Cardiac muscle cell (in vitro differentiated cells and primary cell): ENCODE data around the gene CCDC12. TPM values are rescaled to one million over a fixed set of nuclear protein-coding genes. Genes with fewer than 3 reads are reported as not detected.

Experiments used
- DNase-seq, 2 donors: peaks; one replicate each; pipeline versions ENCODE4 v3.0.0 to v3.0.0-alpha.2; 2010 to 2017; ENCODE audit warnings: low read depth in 1 of 2, low spot score in 1 of 2
- H3K27ac ChIP-seq: fragments of 200-600 bp; sonication (generic); 2 replicates; pipeline ENCODE4 v1.5.1; 2016
- H3K27me3 ChIP-seq: fragments of 200-600 bp; sonication (generic); 2 replicates; pipeline ENCODE4 v1.6.0; 2016; ENCODE audit warnings: control low read depth
- H3K36me3 ChIP-seq: fragments of 200-600 bp; sonication (generic); 2 replicates; pipeline ENCODE4 v1.5.1; 2016; ENCODE audit warnings: control low read depth
- H3K4me1 ChIP-seq: fragments of 200-600 bp; sonication (generic); 2 replicates; pipeline ENCODE4 v1.8.1; 2017; ENCODE audit warnings: low read depth, mild to moderate bottlenecking, mixed run types
- H3K4me3 ChIP-seq: fragments of 200-600 bp; sonication (generic); 2 replicates; pipeline ENCODE4 v1.5.1; 2016; ENCODE audit warnings: mild to moderate bottlenecking
- H3K9me3 ChIP-seq: fragments of 200-600 bp; sonication (generic); 2 replicates; pipeline ENCODE4 v1.5.1; 2017; ENCODE audit warnings: low read depth, mild to moderate bottlenecking, control low read depth
- polyA plus RNA-seq: library from polyadenylated mRNA; unstranded; fragments of >200 nt; fragmentation: Nextera tagmentation; extraction: Ambion mirVana; gene quantifications from 2 replicates; pipeline ENCODE4 v1.2.1, GENCODE V29; 2016
- total RNA-seq: library from RNA; depleted of rRNA; stranded (reverse); fragments of >200 nt; gene quantifications from 2 replicates; pipeline ENCODE4 v1.2.3, GENCODE V29; 2016
- TF ChIP-seq, protein P1 (sequence below): IDR thresholded peaks from 2 replicates; pipeline ENCODE4 v1.5.1; 2012; ENCODE audit warnings: low read depth, mild to moderate bottlenecking, low read length

CCDC12 gene
- total and polyA plus RNA-seq, 2 experiments from 2014 or later: 53.8 to 73.1 TPM

DNA sequence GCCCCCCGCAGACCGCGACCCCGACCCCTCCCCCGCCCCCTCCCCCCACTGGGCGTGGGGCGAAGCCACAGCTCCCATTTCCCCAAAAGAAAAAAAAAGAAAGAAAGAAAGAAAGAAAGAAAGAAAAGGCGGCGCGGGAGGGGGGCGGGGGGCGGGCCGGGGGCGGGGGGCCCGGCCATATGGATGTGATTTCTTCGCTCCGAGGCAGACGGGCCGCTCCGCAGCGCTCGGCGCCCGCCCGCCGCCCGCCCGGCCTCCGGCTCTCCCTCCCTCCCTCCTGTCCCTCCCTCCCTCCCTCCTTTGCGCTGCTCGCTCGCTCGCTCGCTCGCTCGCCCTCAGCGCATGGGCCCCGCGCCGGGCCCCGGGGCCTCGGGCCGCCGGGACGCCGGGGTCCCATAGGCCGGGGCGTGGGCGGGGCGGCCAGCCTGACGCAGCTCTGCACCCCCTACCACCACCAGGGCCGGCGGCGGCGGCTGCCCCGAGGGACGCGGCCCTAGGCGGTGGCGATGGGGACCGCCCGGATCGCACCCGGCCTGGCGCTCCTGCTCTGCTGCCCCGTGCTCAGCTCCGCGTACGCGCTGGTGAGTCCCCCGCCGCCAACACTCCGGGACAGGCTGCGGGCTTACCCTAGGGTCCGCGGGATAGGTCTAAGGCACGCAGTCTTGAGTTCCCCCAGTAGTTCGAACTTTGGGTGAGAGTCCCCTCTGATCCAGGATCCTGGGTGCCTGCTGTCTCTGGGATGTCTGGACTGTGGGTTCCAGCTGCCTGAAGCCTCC lies 93.3 kb downstream of the CCDC12 start:
- DNase-seq: peak; percentile 63 to 79
- Histone ChIP-seq H3K27ac (peak overlapping the region; percentile 79), H3K27me3 (no peaks in the 10 kb centered on the region), H3K4me1 (peaks cover 37% of the 10 kb centered on the region), H3K4me3 (peak overlapping the region; percentile 51), H3K9me3 (no peaks in the 10 kb centered on the region), H3K36me3 (no peaks in the 10 kb centered on the region)
- TF ChIP-seq, protein P1, sequence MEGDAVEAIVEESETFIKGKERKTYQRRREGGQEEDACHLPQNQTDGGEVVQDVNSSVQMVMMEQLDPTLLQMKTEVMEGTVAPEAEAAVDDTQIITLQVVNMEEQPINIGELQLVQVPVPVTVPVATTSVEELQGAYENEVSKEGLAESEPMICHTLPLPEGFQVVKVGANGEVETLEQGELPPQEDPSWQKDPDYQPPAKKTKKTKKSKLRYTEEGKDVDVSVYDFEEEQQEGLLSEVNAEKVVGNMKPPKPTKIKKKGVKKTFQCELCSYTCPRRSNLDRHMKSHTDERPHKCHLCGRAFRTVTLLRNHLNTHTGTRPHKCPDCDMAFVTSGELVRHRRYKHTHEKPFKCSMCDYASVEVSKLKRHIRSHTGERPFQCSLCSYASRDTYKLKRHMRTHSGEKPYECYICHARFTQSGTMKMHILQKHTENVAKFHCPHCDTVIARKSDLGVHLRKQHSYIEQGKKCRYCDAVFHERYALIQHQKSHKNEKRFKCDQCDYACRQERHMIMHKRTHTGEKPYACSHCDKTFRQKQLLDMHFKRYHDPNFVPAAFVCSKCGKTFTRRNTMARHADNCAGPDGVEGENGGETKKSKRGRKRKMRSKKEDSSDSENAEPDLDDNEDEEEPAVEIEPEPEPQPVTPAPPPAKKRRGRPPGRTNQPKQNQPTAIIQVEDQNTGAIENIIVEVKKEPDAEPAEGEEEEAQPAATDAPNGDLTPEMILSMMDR: no peak

DNA sequence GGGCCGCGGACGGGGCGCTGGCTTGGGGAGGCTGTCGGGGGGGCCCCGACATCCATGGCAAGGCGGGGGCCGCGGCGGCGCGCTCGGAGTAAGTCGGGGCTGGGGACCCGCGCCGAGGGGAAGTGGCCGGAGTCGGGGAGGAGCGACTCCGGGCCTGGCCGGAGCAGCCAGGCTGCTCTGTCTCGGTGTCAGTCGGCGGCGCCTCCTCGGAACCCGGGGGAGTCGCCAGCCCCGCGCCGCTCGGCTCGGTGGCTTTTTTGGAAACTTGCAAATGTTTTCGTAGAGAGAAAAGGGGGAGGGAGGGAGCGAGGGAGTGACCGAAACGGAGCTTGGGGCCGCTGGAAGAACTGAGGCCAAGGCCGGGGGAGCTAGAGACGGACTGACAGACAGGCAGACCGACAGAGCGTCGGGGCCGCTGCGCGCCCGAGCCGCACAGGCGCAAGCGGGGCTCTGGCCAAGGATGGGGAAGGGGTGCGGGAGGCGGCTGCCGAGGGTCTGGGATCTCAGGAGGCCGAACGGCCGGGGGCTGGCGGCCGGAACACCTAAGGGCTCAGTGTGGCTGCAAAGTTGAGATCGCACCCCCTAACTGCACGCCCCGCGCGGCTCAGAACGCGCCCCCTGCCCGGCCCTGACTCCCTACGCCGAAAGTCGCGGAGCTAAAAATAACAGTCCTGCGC lies 94.0 kb downstream of the CCDC12 start:
- peak overlapping the region; percentile 51 for H3K4me3 ChIP-seq
- H3K9me3 ChIP-seq: no peaks in the 10 kb centered on the region
- H3K36me3 ChIP-seq: no peaks in the 10 kb centered on the region
- DNase-seq: peak; percentile 61 to 70
- H3K27me3 ChIP-seq: no peaks in the 10 kb centered on the region
- peaks cover 40% of the 10 kb centered on the region for H3K4me1 ChIP-seq
- TF ChIP-seq, protein P1: no peak
- H3K27ac ChIP-seq: peak overlapping the region; percentile 79

DNA sequence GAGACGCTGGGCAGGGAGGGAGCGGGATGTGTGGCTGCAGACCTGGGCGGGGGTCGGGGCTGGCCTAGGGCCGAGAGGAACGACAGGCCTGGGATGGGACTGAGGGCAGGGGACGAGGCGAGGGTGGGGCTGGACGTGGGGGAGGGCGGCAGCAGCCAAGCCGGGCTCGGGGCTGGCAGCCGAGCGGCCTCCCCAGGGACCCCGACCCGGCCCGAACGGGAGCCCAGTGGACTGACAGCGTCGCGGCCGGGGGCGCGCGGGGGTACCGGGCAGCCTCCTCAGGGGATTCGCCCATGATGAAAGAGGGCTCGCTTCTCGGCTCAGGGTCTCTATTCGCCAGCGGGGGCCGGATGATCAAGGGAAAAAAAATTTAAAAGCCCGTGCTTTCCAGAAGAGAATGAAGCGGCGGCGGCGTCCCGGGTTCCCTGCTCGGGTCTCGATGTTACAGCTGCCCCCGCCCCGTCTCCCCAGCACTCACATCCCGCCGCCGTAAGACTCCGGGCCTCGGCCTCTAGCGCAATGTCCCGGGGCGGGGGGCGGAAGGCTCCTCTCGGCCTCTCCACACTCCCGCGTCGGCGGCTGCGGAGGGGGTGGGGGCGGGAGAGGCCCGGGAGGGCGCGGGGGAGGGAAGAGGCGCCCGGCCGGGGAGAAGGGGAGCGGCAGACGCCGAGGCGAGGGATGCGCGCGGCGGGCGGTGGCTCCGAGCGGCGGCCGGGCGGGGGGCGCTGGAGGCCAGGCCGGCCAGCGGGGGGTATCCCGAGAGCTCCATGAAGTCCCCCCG lies 94.8 kb downstream of the CCDC12 start:
- H3K9me3 ChIP-seq: no peaks in the 10 kb centered on the region
- no peaks in the 10 kb centered on the region for H3K27me3 ChIP-seq
- H3K27ac ChIP-seq: peak overlapping the region; percentile 79
- TF ChIP-seq, protein P1: no peak
- H3K4me1 ChIP-seq: peaks cover 48% of the 10 kb centered on the region
- no peaks in the 10 kb centered on the region for H3K36me3 ChIP-seq
- peak; percentile 58 to 72 for DNase-seq
- H3K4me3 ChIP-seq: peak overlapping the region; percentile 51

DNA sequence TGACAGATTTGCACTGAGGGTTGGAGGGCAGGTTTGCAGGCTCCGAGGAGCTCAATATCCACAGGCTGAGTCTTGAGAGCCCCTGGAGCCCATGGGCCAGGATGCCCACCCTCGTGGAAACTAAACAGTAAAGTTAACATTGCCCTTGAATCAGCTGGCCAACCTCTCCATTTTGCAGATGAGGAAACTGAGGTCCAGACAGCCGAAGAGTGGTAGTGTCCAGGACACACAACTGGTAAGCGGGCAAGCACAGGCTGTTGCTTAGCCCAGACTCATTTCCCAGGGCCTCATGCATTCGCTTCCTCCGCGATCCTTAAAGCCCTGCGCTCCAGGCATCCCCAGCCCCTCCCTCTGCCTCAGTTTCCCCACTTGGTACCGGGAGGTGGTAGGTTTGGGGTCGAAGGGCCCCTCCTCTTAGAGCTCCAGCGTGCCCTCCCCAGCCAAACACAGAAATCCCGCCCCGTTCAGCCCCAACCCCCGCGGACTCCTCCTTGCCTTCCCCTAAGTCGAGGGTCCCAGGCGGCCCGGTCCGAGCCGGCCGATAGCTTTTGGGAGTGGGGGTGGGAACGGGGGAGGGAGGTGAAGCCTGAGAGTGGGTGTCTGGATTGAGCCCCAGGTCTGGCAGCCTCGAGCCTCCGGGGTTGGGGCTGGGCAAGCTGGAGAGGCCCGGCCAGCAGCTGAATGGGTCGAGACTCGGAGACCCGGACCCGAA lies 95.5 kb downstream of the CCDC12 start:
- Histone ChIP-seq H3K27ac (peak overlapping the region; percentile 79), H3K36me3 (no peaks in the 10 kb centered on the region), H3K4me1 (peaks cover 55% of the 10 kb centered on the region), H3K27me3 (no peaks in the 10 kb centered on the region), H3K4me3 (peak overlapping the region; percentile 51), H3K9me3 (no peaks in the 10 kb centered on the region)
- DNase-seq: no peak
- TF ChIP-seq, protein P1: no peak
